Stimulated activated CD4-positive, alpha-beta T cell treated with anti-CD3 and anti-CD28 coated beads, Interleukin-4, amount 100 ng/mL, for 24 hours (primary cell): ENCODE data around the gene MCUB.
"Not testable (repeated sequence)": the region's sequence is repeated elsewhere in the genome, so short reads cannot be mapped to it uniquely, and the experiment has no call there.

ENCODE experiments used
- DNase-seq: peaks from one replicate; pipeline ENCODE4 v3.0.0-alpha.2; 2020

The MCUB gene

GRCh38 chr4:109579997-109580396, 20.0 kb downstream of the MCUB start:
- DNase-seq, result not testable (repeated sequence)

- DNase-seq, result peak; percentile 69
Measured at GRCh38 chr4:109588176-109588575, 28.1 kb downstream of the MCUB start.

GRCh38 chr4:109589119-109589518, 29.1 kb downstream of the MCUB start:
- no peak for DNase-seq

- no peak for DNase-seq
Measured at GRCh38 chr4:109589605-109590004, 29.6 kb downstream of the MCUB start.

GRCh38 chr4:109590905-109591304, 30.9 kb downstream of the MCUB start:
- no peak for DNase-seq

GRCh38 chr4:109592367-109592766, 32.3 kb downstream of the MCUB start:
- no peak for DNase-seq

- not testable (repeated sequence) for DNase-seq
Measured at GRCh38 chr4:109595123-109595522, 35.1 kb downstream of the MCUB start.

GRCh38 chr4:109596420-109597085, 36.5 kb downstream of the MCUB start:
- DNase-seq, result not testable (repeated sequence)

- no peak for DNase-seq
Measured at GRCh38 chr4:109599046-109599652, 39.1 kb downstream of the MCUB start.

GRCh38 chr4:109600431-109600830, 40.4 kb downstream of the MCUB start:
- no peak for DNase-seq

- DNase-seq, result no peak
Measured at GRCh38 chr4:109601336-109601735, 41.3 kb downstream of the MCUB start.

- DNase-seq, result no peak
Measured at GRCh38 chr4:109607976-109608375, 47.9 kb downstream of the MCUB start.

GRCh38 chr4:109608879-109609278, 48.8 kb downstream of the MCUB start:
- DNase-seq, result no peak

- no peak for DNase-seq
Measured at GRCh38 chr4:109609431-109609830, 49.4 kb downstream of the MCUB start.

GRCh38 chr4:109610489-109610888, 50.4 kb downstream of the MCUB start:
- no peak for DNase-seq

- no peak for DNase-seq
Measured at GRCh38 chr4:109611045-109611646, 51.1 kb downstream of the MCUB start.

- no peak for DNase-seq
Measured at GRCh38 chr4:109614015-109614414, 54.0 kb downstream of the MCUB start.

- DNase-seq, result no peak
Measured at GRCh38 chr4:109614466-109614865, 54.4 kb downstream of the MCUB start.

GRCh38 chr4:109615742-109616141, 55.7 kb downstream of the MCUB start:
- no peak for DNase-seq

GRCh38 chr4:109616243-109616642, 56.2 kb downstream of the MCUB start:
- DNase-seq, result no peak

GRCh38 chr4:109622626-109623025, 62.6 kb downstream of the MCUB start:
- DNase-seq, result no peak

- no peak for DNase-seq
Measured at GRCh38 chr4:109624536-109624935, 64.5 kb downstream of the MCUB start.

GRCh38 chr4:109627361-109627760, 67.3 kb downstream of the MCUB start:
- DNase-seq, result no peak

- no peak for DNase-seq
Measured at GRCh38 chr4:109629775-109630174, 69.7 kb downstream of the MCUB start.
